Eye (tissue), 1 donor: ENCODE measurements around the gene SLC44A5.
"Not testable (repeated sequence)": the region's sequence is repeated elsewhere in the genome, so short reads cannot be mapped to it uniquely, and the experiment has no call there.

Source experiments
- DNase-seq: peaks from one replicate; pipeline ENCODE4 v3.0.0-alpha.2; 2015

SLC44A5 gene

DNA sequence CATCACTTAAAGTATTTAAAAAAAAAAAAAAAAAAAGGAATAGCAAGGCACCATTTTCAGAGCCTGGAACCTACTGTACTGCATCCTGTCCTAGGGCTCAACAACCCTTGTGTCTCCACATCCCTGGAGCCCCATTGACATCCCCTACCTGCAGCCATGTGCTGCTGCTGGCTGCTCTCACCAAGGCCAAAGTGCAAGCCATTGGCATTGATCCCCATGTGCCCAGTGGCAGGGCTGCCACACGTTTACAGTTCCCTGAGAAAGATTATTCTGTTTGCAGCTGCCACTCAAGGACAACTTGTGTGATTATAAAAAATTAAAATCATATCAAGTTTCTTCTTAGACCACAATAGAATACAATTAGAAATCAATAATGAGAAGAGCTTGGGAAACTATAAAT, 346.8 kb downstream of the SLC44A5 start:
- DNase-seq = no peak

DNA sequence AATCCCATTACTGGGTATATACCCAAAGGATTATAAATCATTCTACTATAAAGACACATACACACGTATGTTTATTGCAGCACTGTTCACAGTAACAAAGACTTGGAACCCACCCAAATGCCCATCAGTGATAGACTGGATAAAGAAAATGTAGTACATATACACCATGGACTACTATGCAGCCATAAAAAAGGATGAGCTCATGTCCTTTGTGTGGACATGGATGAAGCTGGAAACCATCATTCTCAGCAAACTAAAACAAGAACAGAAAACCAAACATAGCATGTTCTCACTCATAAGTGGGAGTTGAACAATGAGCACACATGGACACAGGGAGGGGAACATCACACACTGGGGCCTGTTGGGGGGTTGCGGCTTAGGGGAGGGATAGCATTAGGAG, 347.3 kb downstream of the SLC44A5 start:
- DNase-seq = not testable (repeated sequence)

DNA sequence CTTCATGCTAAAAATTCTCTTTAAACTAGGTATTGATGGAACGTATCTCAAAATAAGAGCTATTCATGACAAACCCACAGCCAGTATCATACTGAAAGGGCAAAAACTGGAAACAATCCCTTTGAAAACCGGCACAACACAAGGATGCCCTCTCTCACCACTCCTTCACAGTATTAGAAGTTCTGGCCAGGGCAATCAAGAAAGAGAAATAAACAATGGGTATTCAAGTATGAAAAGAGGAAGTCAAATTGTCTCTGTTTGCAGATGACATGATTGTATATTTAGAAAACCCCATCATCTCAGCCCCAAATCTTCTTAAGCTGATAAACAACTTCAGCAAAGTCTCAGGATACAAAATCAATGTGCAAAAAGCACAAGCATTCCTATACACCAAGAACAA, 349.0 kb downstream of the SLC44A5 start:
- DNase-seq = not testable (repeated sequence)

DNA sequence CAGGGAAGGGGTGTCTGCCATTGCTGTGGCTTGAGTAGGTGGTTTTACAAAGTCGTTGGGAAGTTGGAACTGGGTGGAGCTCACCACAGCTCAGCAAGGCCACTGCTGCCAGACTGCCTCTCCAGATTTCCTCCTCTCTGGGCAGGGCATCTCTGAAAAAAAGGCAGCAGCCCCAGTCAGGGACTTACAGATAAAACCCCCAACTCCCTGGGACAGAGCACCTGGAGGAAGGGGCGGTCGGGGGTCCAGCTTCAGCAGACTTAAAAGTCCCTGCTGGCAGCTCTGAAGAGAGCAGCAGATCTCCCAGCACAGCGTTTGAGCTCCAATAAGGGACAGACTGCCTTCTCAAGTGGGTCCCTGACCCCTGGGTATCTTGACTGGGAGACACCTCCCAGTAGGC, 352.6 kb downstream of the SLC44A5 start:
- DNase-seq = no peak

DNA sequence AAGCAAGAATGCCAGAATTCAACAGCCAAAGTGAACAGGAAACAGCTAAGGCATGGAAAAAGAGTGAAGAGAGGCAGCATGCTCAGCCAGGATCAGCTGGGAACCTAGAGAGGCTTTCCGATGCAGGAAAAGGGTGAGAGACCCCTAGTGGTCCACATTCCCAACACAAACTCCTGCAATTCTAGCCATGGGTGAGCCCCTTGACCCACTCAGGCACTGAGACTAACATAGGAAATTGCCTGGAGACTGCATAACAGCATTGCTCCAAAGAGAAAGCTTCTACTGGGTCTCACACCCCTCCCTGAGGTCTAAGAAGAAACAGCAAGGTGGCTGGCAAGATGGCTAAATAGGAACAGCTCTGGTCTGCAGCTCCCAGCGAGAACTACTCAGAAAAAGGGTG, 353.5 kb downstream of the SLC44A5 start:
- no peak for DNase-seq

DNA sequence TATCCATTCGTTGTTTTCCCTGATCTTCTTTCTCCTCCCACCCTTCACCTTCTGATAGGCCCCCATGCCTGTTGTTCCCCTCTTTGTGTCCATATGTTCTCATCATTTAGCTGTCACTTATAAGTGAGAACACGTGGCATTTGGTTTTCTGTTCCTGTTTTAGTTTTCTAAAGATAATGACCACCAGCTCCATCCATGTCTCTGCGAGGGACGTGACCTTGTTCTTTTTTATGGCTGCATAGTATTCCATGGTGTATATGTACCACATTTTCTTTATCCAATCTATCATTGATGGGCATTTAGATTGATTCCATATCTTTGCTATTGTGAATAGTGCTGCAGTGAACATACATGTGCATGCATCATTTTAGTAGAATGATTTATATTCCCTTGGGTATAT, 360.8 kb downstream of the SLC44A5 start:
- DNase-seq = not testable (repeated sequence)

- DNase-seq = no peak
These were observed 365.7 kb downstream of the SLC44A5 start for GRCh38 chr1:75245239-75245638.

GRCh38 chr1:75243124-75243523, 367.8 kb downstream of the SLC44A5 start:
- no peak for DNase-seq

DNA sequence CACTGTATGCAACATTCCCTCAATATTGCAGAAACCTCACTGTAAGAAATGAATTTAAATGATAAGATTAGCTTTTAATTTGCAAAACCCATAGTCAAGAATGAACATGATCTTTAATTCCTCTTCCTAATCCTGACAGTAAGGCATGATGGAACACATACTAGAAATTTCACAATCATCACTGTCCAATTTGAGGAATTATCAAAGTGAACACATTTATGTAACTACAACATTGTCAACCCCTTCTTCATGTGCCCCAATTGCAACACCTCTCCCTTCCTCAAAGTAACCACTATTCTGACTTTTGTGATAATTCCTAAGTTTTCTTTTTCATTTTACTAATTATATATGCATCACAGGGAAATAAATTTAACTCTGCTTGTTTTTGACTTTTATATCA, 373.6 kb downstream of the SLC44A5 start:
- DNase-seq = no peak

GRCh38 chr1:75234562-75234961, 376.4 kb downstream of the SLC44A5 start:
- DNase-seq = peak; percentile 11

GRCh38 chr1:75233302-75233929, 377.5 kb downstream of the SLC44A5 start:
- DNase-seq = peak; percentile 45

GRCh38 chr1:75220072-75220471, 390.8 kb downstream of the SLC44A5 start:
- DNase-seq = no peak

DNA sequence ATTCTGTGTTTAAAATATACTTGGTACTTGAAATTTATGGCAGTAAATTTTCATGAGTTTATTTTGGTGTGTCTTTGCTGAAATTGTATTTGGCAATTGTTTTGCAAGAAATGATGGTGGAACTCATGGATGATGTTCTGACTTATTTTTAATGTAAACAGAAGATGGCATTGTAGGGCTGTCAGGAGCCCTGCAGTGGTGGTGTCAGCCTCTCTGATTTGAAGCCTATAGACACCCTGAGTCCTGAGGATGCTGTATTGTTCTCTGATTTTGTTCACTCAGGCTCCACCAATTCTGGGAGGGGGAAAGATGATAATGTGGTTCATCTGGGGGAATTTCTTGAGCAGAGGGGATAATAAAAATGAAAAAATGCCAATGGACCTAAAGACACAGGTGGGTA, 396.9 kb downstream of the SLC44A5 start:
- no peak for DNase-seq

DNA sequence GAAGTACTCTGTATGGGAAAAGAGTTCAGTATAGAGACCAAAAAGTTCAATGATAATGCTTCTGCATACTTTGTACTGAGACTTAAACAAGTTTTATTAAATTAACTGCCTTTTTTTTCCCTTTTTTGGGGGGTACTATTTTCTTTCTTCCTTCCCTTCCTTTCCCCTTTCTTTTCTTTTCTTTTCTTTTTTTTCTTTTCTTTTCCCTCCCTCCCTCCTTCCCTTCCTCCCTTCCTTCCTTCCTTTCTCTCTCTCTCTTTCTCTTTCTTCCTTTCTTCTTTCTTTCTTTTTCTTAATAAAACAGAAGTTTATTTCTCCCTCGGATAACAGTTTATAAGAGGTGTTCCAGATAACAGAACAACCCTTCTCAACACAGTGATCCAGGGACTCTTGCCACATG, 399.3 kb downstream of the SLC44A5 start:
- DNase-seq = no peak

- no peak for DNase-seq
These were observed 402.1 kb downstream of the SLC44A5 start for GRCh38 chr1:75208862-75209261.

GRCh38 chr1:75203415-75204277, 407.3 kb downstream of the SLC44A5 start:
- peak; percentile 74 for DNase-seq

DNA sequence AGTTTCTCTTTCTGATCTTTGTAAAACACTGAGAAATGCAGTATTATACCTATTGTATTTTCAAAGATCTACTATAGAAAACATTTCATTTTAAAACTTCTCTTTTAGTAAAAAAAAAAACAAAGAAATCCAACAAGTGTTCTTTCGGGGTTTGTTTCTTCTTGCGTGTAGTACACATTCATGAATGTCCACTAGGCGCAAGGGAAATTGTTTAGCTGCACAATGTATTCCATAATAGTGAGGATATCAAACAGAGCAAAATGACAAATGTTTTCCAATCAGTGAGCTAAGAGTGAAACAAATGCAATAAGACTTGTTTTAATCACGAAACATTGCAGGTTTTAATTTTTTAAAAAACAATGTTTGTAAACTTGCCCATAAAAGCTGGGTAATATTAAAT, 408.2 kb downstream of the SLC44A5 start:
- DNase-seq = no peak

GRCh38 chr1:75198761-75199160, 412.2 kb downstream of the SLC44A5 start:
- no peak for DNase-seq

GRCh38 chr1:75198163-75198562, 412.8 kb downstream of the SLC44A5 start:
- no peak for DNase-seq

GRCh38 chr1:75188892-75189291, 422.0 kb downstream of the SLC44A5 start:
- DNase-seq = peak; percentile 17

DNA sequence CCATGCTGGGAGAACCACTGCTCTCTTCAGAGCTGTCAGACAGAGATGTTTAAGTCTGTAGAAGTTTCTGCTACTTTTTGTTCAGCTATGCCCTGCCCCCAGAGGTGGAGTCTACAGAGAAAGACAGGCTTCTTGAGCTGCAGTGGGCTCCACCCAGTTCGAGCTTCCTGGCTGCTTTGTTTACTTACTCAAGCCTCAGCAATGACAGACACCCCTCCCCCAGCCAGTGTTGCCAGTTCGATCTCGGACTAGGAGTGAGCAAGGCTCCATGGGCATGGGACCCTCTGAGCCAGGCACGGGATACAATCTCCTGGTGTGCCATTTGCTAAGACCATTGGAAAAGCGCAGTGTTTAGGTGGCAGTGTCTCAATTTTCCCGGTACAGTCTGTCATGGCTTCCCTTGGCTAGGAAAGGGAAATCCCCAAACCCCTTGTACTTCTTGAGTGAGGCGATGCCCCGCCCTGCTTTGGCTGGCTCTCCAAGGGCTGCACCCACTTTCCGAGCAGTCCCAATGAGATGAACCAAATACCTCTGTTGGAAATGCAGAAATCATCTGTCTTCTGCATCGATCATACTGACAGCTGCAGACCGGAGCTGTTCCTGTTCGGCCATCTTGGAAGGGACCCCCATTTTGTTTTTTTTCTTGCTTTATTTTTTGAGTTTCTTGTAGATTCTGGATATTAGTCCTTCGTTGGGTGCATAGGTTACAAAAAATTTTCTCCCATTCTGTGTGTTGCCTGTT, 429.5 kb downstream of the SLC44A5 start:
- DNase-seq = not testable (repeated sequence)

DNA sequence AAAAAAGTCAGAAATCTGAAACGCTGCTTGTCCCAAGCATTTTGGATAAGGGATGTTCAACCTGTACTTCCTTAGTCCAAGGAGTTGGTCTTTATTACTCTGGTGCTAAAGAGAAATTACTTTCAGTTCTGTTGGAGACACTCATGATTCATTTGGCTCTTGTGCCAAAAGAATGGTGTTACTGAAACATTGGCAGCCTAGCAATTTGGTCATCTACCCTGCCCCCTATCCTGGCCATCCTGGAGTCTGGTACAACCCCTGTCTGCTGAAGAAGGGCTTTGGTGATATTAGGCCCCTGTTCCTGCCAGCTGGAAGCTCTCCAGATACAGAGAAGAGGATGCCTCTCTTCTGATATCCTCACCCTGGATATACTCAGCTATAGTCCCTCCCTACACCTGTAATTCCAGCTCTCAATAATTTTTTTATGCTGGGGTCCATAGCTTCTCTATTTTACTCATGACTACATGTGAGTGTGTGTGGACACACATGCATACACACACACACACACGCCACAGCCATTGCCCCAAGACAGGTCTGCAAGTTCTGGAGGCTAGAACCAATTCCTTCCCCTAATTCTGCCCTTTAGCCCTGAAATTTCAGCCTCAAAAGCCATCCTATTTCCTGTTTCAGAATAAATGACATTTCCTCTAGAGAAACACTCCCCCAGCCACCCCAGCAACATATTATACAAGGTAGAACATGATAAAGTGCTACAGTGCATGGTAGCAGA, 436.7 kb downstream of the SLC44A5 start:
- DNase-seq = no peak

- peak; percentile 13 for DNase-seq
These were observed 438.4 kb downstream of the SLC44A5 start for GRCh38 chr1:75172556-75172955.
